ENCODE measurements around the gene NRG2. TPM values are rescaled to one million over a fixed set of nuclear protein-coding genes. Genes with fewer than 3 reads are reported as not detected.

NRG2 gene
- total RNA-seq, 1 experiment from 2014 or later: 3.5 TPM

GRCh38 chr5:140041099-140041491, 2.0 kb downstream of the NRG2 start:
- DNase-seq (ENCODE audit: low spot score): no peak

GRCh38 chr5:140040358-140040757, 2.7 kb downstream of the NRG2 start:
- no peak for DNase-seq (ENCODE audit: low spot score)

GRCh38 chr5:140039561-140039960, 3.5 kb downstream of the NRG2 start:
- no peak for DNase-seq (ENCODE audit: low spot score)

GRCh38 chr5:140038373-140038957, 4.6 kb downstream of the NRG2 start:
- DNase-seq (ENCODE audit: low spot score): peak; percentile 49

- DNase-seq (ENCODE audit: low spot score): no peak
Observed at GRCh38 chr5:140037012-140037411, 6.1 kb downstream of the NRG2 start.

GRCh38 chr5:140035881-140036280, 7.2 kb downstream of the NRG2 start:
- DNase-seq (ENCODE audit: low spot score): no peak

GRCh38 chr5:140033037-140033760, 9.9 kb downstream of the NRG2 start:
- no peak for DNase-seq (ENCODE audit: low spot score)

GRCh38 chr5:140032296-140032695, 10.8 kb downstream of the NRG2 start:
- no peak for DNase-seq (ENCODE audit: low spot score)

GRCh38 chr5:140027807-140028206, 15.3 kb downstream of the NRG2 start:
- DNase-seq (ENCODE audit: low spot score): no peak

- no peak for DNase-seq (ENCODE audit: low spot score)
Observed at GRCh38 chr5:140025736-140026135, 17.4 kb downstream of the NRG2 start.

- DNase-seq (ENCODE audit: low spot score): no peak
Observed at GRCh38 chr5:140024928-140025327, 18.2 kb downstream of the NRG2 start.

- no peak for DNase-seq (ENCODE audit: low spot score)
Observed at GRCh38 chr5:140023611-140024191, 19.4 kb downstream of the NRG2 start.

- no peak for DNase-seq (ENCODE audit: low spot score)
Observed at GRCh38 chr5:140020601-140021177, 22.4 kb downstream of the NRG2 start.

GRCh38 chr5:140018920-140019644, 24.0 kb downstream of the NRG2 start:
- DNase-seq (ENCODE audit: low spot score): no peak

GRCh38 chr5:140018517-140018916, 24.6 kb downstream of the NRG2 start:
- no peak for DNase-seq (ENCODE audit: low spot score)

- DNase-seq (ENCODE audit: low spot score): no peak
Observed at GRCh38 chr5:140018096-140018481, 25.0 kb downstream of the NRG2 start.

- DNase-seq (ENCODE audit: low spot score): no peak
Observed at GRCh38 chr5:140017397-140018095, 25.6 kb downstream of the NRG2 start.

GRCh38 chr5:140015706-140016105, 27.4 kb downstream of the NRG2 start:
- DNase-seq (ENCODE audit: low spot score): no peak

GRCh38 chr5:140014751-140015150, 28.3 kb downstream of the NRG2 start:
- DNase-seq (ENCODE audit: low spot score): no peak

- DNase-seq (ENCODE audit: low spot score): no peak
Observed at GRCh38 chr5:140013536-140013935, 29.6 kb downstream of the NRG2 start.

GRCh38 chr5:140012443-140012842, 30.7 kb downstream of the NRG2 start:
- no peak for DNase-seq (ENCODE audit: low spot score)
